GM18861 (cell line): ENCODE data around the gene SLAMF1.
"Not testable (repeated sequence)": the region's sequence is repeated elsewhere in the genome, so short reads cannot be mapped to it uniquely, and the experiment has no call there.

Experiments used
- ATAC-seq: cut with Tn5 transposase; IDR thresholded peaks from one replicate; pipeline ENCODE4 v1.9.1; 2021; ENCODE audit not compliant: unreplicated experiment

The SLAMF1 gene

DNA sequence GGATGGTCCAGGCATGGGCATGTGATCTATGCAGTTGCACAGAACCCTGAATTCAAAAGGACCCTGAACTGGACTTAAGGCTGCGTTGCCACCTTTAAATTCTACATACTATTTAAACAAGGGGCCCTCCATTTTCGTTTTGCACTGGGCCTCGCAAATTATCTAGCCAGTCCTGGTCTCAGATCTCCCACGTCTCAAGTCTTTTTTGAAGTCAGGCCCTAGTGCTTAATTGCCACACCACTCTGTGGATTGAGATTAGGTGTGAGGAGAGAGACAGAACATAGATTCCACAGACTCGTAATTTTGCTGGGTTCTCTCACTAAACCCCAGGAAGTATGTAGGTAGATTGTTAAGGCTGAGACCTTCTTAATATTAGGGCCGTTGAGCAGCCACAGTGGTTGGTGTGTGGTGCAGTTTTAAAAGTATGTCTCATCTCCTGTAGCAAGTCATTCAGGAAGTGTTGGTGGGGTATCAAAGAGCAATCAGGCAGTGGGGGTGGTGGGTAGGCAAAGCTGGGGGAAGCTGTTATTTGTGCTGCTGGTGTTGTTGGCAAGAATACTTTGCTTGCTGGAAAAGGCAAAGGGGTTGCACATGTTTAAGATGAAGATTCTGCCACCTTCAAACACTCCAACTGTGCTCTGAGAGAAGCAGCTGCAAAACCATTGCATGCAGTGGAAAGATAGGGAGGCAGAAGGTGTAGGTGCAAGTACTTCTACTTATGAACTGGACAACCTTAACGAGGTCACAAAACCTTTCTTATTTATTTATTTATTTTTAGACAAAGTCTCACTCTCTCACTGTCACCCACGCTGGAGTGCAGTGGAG lies 78.8 kb downstream of the SLAMF1 start:
- no peak for ATAC-seq

DNA sequence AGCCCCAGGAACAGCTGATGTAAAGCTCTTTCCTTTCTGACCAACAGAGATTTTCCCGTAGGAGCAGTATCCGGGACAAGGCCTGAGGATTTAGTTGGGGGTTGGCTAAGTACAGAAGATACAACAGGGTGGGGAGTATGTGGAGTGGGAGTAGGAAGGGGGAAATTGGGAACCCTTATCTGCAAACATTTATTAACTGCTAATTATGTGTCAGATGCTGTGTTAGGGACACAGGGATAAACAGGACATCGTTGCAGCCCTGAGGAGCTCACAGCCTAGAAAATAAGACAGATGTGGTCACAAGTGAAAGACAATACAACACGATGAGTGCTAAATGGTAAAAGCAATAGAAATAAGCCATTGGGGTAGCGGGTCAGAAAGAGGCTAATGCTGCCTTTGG lies 79.5 kb downstream of the SLAMF1 start:
- no peak for ATAC-seq

DNA sequence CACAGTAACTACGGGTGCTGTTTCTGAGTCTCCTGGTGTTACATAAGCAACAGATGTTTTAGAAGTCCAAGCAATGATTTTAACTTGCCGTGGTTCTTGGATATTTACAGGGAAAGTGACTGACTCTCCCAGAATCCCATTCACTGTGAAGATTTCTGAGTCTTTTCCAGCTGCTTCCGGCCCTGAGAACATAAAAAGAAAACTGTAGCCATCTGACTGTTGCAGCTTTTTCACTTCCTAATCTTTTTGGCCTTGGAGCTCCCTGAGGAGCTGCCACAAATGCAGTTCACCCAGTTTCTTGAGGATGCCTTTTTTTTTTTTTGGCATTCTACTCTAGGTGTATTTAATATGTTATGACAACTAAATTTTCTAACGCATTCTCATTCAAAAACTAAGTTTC lies 81.3 kb downstream of the SLAMF1 start:
- no peak for ATAC-seq

DNA sequence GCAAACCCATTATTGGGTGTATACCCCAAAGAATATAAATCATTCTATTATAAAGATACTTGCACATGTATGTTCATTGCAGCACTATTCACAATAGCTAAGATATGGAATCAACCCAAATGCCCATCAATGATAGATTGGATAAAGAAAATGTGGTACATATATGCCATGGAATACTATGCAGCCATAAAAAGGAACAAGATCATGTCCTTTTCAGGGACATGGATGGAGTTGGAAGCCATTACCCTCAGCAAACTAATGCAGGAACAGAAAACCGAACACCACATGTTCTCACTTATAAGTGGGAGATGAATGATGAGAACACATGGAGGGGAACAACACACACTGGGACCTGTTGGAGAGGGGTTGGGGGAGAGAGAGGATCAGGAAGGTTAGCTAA lies 83.6 kb downstream of the SLAMF1 start:
- not testable (repeated sequence) for ATAC-seq

DNA sequence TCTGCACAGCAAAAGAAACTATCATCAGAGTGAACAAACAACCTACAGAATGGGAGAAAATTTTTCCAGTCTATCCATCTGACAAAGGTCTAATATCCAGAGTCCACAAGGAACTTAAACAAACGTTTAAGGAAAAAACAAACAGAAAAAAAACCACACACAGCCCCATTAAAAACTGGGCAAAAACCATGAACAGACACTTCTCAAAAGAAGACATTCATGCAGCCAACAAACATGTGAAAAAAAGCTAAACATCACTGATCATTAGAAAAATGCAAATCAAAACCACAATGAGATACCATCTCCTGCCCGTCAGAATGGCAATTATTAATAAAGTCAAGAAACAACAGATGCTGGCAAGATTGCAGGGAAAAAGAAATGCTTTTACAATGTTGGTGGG lies 84.1 kb downstream of the SLAMF1 start:
- not testable (repeated sequence) for ATAC-seq

DNA sequence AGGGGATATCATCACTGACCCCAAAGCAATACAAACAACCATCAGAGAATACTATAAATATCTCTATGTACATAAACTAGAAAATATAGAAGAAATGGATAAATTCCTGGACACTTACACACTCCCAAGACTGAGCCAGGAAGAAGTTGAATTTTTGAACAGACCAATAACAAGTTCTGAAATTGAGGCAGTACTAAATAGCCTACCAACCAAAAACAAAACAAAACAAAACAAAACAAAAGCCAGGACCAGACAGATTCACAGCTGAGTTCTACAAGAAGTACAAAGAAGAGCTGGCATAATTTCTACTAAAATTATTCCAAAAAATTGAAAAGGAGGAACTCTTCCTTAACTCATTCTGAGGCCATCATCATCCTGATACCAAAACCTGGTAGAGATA lies 86.0 kb downstream of the SLAMF1 start:
- ATAC-seq, result no peak

DNA sequence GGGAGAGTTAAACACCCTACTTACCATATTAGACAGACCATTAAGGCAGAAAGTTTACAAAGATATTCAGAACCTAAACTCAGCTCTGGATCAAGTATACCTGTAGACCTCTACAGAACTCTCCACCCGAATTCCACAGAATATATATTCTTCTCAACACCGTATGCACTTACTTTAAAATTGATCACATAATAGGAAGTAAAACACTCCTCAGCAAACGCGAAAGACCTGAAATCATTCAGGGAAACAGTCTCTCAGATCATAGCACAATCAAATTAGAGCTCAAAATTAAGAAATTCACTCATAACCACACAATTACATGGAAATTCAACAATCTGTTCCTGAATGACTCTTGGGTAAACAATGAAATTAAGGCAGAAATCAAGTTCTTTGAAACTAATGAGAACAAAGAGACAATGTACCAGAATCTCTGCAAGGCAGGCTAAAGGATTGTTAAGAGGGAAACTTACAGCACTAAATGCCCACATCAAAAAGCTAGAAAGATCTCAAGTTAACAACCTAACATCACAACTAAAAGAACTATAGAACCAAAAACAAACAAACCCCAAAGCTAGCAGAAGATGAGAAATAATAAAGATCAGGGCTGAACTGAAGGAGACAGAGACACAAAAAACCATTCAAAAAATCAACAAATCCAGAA lies 86.7 kb downstream of the SLAMF1 start:
- ATAC-seq, result no peak

DNA sequence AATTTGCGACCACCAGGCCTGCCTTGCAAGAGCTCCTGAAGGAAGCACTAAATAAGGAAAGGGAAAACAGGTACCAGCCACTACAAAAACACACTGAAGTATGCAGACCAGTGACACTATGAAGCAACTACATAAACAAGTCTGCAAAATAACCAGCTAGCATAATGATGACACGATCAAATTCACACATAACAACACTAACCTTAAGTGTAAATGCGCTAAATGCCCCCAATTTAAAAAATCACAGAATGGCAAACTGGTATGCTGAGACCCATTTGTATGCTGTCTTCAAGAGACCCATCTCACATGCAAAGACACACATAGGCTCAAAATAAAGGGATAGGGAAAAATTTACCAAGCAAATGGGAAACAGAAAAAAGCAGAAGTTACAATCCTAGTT lies 87.4 kb downstream of the SLAMF1 start:
- ATAC-seq, result not testable (repeated sequence)

DNA sequence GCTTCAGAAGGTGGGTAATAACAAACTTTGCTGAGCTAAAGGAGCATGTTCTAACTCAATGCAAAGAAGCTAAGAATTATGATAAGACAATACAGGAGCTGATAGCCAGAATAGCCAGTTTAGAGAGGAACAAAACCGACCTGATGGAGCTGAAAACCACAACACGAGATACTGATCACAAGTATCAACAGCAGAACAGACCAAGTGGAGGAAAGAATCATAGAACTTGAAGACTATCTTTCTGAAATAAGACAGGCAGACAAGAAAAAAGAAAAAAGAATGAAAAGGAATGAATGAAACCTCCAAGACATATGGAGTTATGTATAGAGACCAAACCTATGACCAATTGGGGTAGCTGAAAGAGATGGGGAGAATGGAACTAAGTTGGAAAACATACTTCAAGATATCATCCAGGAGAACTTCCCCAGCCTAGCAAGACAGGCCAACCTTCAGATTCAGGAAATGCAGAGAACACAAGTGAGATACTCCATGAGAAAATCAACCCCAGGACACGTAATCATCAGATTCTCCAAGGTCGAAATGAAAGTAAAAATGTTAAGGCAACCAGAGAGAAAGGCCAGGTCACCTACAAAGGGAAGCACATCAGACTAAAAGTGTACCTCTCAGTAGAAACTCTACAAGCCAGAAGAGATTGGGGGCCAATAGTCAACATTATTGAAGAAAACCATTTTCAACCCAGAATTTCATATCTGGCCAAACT lies 88.0 kb downstream of the SLAMF1 start:
- no peak for ATAC-seq
